Uterus (tissue), 4 donors: ENCODE measurements around the gene POLQ. TPM values are rescaled to one million over a fixed set of nuclear protein-coding genes. Genes with fewer than 3 reads are reported as not detected.

Experiments used
- DNase-seq, 2 donors: peaks; one replicate each; pipeline ENCODE4 v3.0.0-alpha.2; 2019 to 2020
- H3K27ac ChIP-seq, 2 donors: fragments of 200-600 bp; sonication (generic); 1 replicate in 1 of 2; 2 replicates in 1 of 2; pipeline ENCODE4 v1.5.1; 2016 to 2018
- H3K27me3 ChIP-seq, 2 donors: fragments of 200-600 bp; sonication (generic); one replicate each; pipeline ENCODE4 v1.5.1; 2018 to 2019; ENCODE audit warnings: control low read depth in 1 of 2
- H3K36me3 ChIP-seq, 2 donors: fragments of 200-600 bp; sonication (generic); one replicate each; pipeline ENCODE4 v1.5.1; 2019; ENCODE audit warnings: control low read depth in 1 of 2
- H3K4me1 ChIP-seq, 2 donors: fragments of 200-600 bp; sonication (generic); one replicate each; pipeline ENCODE4 v1.5.1; 2018 to 2019; ENCODE audit warnings: control low read depth in 1 of 2
- H3K4me3 ChIP-seq, 2 donors: fragments of 200-600 bp; sonication (generic); 1 replicate in 1 of 2; 2 replicates in 1 of 2; pipeline ENCODE4 v1.5.1; 2018 to 2019; ENCODE audit warnings: mild to moderate bottlenecking in 1 of 2
- H3K9me3 ChIP-seq, 2 donors: fragments of 200-600 bp; sonication (generic); one replicate each; pipeline ENCODE4 v1.5.1; 2019; ENCODE audit warnings: control low read depth in 1 of 2
- CTCF ChIP-seq, 4 experiments: fragments of 200-600 bp in 2 of 4; fragments of 450-650 bp in 2 of 4; sonication (generic) in 2 of 4; IDR thresholded peaks; one replicate each; pipeline ENCODE4 v1.5.1; 2016 to 2019; ENCODE audit warnings: antibody characterized with exemption in 4 of 4, mild to moderate bottlenecking in 2 of 4, moderate library complexity in 1 of 4
- POLR2A ChIP-seq, 2 donors: fragments of 450-650 bp; IDR thresholded peaks; one replicate each; pipeline ENCODE4 v1.6.1; 2016; ENCODE audit warnings: antibody characterized with exemption in 2 of 2, mild to moderate bottlenecking in 1 of 2, moderate library complexity in 1 of 2
- intact Hi-C: fragments of 100-400 bp; cut with DNase I; formaldehyde crosslinking; loops from one replicate; pipeline ENCODE4 v1.15.1; 2023; ENCODE audit warnings: low total_unique reads
- total RNA-seq, 4 donors: library from RNA; depleted of rRNA in 3 of 4; stranded (reverse); fragments of >200 nt in 3 of 4; gene quantifications; one replicate each; pipeline versions ENCODE4 v1.1.0 to v1.2.4, GENCODE V29; 2014 to 2023
- donor health status: DM: yes; HTN: yes; CAD: no.

Gene POLQ
- total RNA-seq, 4 donors from 2014 or later = 0.26 to 5.8 (median 0.58) TPM; not detected in 1

GRCh38 chr3:121431726-121432517 is 113.9 kb downstream of the POLQ start:
- Histone ChIP-seq H3K4me1 (no peaks in the 10 kb centered on the region), H3K9me3 (no peaks in the 10 kb centered on the region), H3K4me3 (peak overlapping the region in 1 of 2 donors; percentile 25), H3K27ac (no peak overlapping the region), H3K27me3 (no peaks in the 10 kb centered on the region), H3K36me3 (no peaks in the 10 kb centered on the region)
- TF ChIP-seq POLR2A (IDR thresholded peaks at IDR 0.05) = no peak
- TF ChIP-seq CTCF (IDR thresholded peaks at IDR 0.05) = no peak
- DNase-seq = no peak
- intact Hi-C loops = no loop called here

- no peak for DNase-seq
- TF ChIP-seq CTCF (IDR thresholded peaks at IDR 0.05) = no peak
- no peak for TF ChIP-seq POLR2A (IDR thresholded peaks at IDR 0.05)
- no peaks in the 10 kb centered on the region for H3K27me3 ChIP-seq
- no peaks in the 10 kb centered on the region for H3K9me3 ChIP-seq
- no peaks in the 10 kb centered on the region for H3K4me1 ChIP-seq
- intact Hi-C loops = no loop called here
- no peaks in the 10 kb centered on the region for H3K36me3 ChIP-seq
- H3K27ac ChIP-seq = no peak overlapping the region
- H3K4me3 ChIP-seq = no peak overlapping the region
These were observed 115.0 kb downstream of the POLQ start for GRCh38 chr3:121430664-121431215.

GRCh38 chr3:121424549-121424948 is 121.2 kb downstream of the POLQ start:
- Histone ChIP-seq H3K36me3 (no peaks in the 10 kb centered on the region), H3K4me3 (no peak overlapping the region), H3K27ac (no peak overlapping the region), H3K9me3 (no peaks in the 10 kb centered on the region), H3K27me3 (no peaks in the 10 kb centered on the region), H3K4me1 (no peaks in the 10 kb centered on the region)
- no peak for DNase-seq
- no peak for TF ChIP-seq POLR2A (IDR thresholded peaks at IDR 0.05)
- TF ChIP-seq CTCF (IDR thresholded peaks at IDR 0.05) = no peak
- intact Hi-C loops = no loop called here

- TF ChIP-seq POLR2A (IDR thresholded peaks at IDR 0.05) (no peak), CTCF (IDR thresholded peaks at IDR 0.05) (no peak)
- Histone ChIP-seq H3K36me3 (no peaks in the 10 kb centered on the region), H3K27me3 (no peaks in the 10 kb centered on the region), H3K27ac (no peak overlapping the region), H3K9me3 (no peaks in the 10 kb centered on the region), H3K4me3 (no peak overlapping the region), H3K4me1 (no peaks in the 10 kb centered on the region)
- DNase-seq = no peak
- intact Hi-C loops = no loop called here
These were observed 127.6 kb downstream of the POLQ start for GRCh38 chr3:121418182-121418581.

- TF ChIP-seq CTCF (IDR thresholded peaks at IDR 0.05) (no peak), POLR2A (IDR thresholded peaks at IDR 0.05) (no peak)
- no peaks in the 10 kb centered on the region for H3K4me1 ChIP-seq
- no peak overlapping the region for H3K27ac ChIP-seq
- intact Hi-C loops = no loop called here
- no peak for DNase-seq
- H3K27me3 ChIP-seq = no peaks in the 10 kb centered on the region
- no peak overlapping the region for H3K4me3 ChIP-seq
- no peaks in the 10 kb centered on the region for H3K9me3 ChIP-seq
- no peaks in the 10 kb centered on the region for H3K36me3 ChIP-seq
These were observed 130.9 kb downstream of the POLQ start for GRCh38 chr3:121414924-121415323.
